GM18498 (cell line): ENCODE results near the gene RAB24.

Experiments used
- ATAC-seq: cut with Tn5 transposase; IDR thresholded peaks from one replicate; pipeline ENCODE4 v1.9.1; 2021; ENCODE audit warnings: mild to moderate bottlenecking, moderate library complexity; ENCODE audit not compliant: unreplicated experiment

RAB24 gene

DNA sequence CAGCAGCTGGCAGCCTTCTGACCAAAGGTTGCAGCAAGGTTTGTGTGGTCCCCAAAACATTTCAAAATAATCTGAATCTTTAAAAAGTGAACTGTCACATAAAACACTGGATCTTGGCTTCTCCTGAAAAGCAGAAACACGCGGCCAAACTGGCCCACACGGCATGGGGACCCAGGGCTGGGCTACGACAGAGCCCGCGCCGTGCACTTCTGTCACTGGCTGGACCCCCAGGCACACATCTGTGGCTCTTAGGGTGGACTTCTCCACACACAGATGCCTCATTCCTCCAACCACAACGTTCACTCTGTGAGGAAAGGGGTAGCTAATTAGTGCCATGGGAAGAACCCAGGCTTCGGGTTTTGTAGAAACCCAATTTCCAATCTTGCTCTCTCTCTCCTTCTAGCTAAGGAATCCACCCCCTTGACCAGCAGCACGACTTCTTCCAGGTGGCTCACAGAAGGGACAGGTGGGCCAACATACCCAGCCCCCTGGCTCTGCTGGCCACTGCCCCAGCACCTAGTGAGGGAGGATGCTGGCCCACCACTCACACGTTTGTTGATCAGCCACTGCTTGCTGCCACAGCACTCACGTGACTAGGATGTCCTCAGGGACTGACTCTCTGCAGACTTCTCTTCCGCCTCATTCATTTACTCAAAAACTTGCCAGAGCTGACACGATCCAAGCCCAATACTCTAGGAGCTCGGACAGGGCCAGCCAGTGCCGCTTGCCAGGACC, 30.1 kb upstream of the RAB24 start:
- ATAC-seq: no peak

DNA sequence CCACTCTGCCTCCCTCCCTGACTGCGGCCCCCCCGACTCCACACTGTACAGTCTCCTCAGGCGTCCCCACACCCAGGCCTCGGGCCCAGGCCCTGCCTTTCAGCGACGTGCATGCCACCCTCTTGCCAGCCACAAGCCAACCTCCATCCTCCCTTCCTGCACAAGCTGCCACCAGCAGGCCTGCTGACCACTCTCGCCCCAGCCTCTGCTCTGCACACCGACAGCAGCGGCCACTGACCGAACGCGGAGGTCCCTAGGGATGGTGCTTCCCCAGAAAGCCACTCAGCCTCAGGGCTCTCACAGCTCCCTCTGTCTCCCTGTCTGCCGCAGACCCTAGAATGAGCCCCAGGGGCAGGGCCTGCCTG, 29.4 kb upstream of the RAB24 start:
- no peak for ATAC-seq

DNA sequence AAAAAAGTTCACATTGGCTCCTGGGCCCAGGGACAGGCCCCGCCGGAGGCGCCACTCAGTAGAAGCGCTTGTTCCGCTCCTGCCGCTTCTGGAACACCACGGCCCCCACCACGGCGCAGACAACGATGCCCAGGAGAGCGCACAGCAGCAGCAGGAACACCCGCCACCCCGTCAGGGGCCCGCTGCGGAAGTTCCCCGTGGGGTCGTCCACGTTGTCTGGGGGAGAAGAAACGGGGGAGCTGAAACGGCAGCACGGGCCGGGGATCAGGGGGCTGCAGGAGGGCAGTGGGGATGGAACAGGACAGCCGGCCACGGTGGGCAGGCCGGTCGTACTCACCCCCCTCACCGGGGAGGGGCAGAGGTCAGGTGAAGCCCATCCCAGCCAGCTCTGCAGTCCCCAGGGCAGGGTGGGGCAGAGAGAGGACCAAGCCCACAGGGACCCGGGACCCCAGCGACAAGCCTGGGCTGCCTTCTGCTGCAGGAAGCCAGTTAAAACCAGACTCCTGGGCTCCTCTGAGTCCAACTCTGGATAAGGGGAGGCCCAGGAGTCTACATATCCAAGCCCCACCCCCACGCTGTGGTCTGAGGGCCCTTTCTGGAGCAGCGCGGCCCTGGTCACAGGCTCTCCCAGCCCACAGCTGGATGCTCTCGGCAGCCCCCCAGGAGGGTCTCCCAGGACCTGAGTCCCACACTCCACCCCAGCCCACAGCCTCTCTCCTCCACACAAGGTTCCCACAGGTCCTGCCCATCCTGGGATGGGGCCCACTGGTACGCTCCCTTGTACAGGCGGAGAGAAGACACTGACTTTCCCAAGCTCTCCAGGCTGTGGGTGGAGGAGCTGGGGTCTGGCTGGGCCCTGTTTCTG, 28.7 kb upstream of the RAB24 start:
- ATAC-seq: no peak

DNA sequence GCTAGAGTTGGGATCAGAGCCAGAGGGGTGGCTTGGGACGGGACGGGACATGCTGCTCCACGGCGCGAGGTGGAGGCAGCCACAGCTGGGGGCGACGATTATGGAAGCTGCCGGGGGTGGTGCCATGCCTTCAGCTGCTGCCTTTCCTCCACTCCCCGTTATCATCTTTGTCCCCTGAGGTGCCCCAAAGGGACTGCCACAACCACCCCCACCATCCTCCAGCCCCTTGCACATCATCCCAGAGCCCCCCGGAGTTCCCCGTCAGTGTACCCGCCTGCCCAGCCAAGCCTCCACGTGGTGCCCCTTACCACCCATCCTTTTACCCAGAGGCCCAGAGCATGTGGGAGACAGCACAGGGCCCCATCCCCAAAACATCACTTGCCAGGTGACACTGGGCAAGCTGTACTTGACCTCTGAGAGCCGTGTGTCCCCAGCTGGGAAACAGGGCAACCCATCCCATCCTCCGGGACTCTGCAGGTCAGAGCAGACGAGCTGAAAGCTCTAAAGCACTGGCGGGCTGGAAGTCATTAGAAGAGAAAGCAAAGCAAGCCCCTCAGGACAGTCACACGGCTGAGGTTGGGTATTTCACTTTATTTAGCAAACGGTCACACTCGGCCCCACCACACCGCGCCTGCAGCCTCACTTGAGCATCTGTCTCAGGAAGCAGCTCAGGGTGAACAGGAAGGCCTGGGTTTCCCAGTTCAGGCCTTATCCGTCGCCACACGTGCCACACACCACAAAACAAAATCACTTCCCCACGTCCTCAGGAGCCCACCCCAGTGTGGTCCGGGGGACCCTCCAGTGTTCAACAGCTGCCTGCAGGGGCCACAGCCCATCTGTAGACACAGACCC, 27.7 kb upstream of the RAB24 start:
- ATAC-seq: no peak

DNA sequence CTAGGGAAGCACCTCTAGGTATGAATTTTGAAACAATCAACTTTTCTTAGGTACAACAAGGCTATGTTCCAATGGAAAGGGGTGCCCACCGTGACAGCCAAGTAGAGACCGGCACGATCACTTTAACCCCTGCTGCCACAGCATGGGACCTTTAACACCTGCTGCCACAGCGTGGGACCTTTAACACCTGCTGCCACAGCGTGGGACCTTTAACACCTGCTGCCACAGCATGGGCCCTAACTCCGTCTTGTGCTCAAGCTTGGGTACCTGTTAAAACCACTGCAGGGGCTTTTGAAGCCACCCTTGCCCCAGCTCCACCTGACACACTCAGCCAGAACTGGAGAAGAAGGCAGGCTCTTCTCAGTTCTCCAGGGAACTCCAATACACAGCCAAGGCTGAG, 26.4 kb upstream of the RAB24 start:
- no peak for ATAC-seq

DNA sequence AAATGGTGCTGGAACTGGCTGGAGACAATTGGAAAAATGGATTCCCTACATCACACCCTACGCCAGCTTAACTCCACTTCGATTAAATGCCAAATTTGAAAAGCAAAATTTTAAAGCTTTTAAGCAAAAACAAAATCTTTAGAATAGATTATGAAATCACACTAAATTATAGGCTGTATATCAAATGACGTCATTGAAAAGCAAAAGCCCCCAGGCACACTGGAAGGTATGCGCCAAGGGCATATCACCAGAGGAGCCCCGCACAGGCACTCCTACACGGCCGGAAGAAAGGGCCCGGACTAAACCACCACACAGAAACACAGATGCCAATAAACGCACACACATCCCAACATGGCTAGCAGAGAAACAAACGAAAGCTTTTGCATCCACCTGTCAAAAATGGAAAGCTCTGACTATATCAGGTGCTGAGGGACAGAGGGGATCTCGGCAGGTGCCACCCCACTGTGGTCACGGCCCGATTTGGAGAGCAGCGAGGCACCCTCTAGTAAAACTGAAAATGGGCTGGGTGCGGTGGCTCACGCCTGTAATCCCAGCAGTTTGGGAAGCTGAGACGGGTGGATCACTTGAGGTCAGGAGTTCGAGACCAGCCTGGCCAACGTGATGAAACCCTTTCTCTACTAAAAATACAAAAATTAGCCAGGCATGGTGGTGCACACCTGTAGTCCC, 25.2 kb upstream of the RAB24 start:
- ATAC-seq: no peak

DNA sequence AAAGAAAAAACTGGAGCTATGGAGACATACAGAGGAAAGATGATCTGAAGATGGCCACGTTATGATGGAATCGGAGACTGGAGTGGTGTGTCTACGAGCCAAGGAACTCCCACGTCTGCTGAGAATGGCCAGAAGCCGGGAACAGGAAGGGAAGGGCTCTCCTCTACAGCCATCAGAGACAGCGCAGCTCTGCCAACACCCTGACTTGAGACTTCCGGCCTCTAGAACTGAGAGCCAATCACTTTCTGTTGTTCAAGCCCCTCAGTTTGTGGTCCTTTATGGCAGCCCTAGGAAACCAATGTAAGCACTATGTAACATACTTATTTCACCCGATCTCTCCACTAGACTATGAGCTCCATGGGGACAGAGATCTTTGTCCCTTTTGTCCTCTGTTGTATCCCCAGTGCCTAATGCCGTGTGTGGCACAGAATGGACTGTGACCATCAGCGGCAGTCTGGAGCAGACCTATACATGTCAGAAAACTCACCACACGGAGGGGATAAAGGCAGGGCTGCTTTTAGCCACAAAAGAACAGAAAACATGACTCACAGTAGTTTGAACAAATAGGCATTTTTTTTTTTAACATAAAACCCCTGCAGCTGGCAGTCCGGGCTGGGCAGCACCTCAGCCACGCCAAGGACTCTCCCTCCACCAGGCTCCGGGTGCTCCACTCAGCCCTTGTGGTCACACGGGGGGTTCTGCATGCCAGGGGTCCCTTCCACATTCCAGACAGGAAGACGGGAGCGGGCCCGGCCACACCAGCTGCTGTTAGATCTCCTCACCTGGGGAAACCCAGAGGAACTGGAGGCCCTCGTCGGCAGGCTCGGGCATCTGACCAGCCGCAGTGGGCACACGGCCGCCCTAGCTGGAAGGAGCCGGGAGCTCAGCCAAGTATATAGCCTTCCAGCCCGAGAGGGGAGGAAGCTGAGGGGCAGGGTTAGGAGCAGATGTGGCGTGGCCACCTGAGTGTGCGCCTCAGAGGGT, 24.3 kb upstream of the RAB24 start:
- ATAC-seq: no peak

DNA sequence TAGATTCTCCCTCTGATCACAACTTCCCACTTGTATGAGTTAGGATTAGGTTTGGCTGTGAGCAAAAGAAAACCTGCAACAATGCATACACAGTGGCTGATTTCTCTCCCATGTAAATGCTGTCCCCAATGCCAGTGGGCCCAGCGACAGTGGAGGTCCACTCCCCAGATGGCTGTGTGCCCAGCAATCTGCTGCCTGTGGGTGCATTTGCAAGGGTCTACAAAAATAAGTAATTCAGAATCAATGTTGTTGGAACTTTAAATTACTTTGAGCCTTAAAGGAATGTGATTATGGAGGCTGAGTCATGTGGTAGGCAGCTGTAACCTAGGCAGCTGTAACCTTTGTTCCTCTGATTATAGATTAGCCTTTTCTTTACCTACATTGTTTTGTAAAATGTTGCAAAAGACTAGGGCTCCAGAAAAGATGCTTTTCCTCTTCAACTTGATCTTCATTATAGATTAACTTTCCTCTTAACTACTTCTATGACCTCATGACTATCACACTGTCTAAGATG, 22.4 kb upstream of the RAB24 start:
- ATAC-seq: no peak

DNA sequence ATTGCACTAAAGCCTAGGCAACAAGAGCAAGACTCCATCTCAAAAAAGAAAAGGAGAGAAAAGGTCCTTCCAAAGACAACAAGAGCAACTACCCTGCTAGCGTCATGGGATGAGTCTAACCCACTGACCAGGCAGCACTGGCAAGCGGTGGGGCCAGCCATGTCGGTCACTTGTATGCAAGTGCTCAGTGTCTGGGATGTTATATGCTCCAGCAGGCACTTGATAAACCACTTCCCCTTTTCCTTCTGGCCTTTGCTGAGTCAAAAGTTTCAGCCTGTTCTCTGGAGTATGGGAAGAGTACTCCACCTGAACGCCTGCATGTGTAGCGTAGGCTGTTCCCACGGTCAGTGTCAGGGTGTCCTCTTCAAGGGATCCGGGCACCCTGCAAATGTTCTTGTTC, 17.4 kb upstream of the RAB24 start:
- ATAC-seq: no peak

DNA sequence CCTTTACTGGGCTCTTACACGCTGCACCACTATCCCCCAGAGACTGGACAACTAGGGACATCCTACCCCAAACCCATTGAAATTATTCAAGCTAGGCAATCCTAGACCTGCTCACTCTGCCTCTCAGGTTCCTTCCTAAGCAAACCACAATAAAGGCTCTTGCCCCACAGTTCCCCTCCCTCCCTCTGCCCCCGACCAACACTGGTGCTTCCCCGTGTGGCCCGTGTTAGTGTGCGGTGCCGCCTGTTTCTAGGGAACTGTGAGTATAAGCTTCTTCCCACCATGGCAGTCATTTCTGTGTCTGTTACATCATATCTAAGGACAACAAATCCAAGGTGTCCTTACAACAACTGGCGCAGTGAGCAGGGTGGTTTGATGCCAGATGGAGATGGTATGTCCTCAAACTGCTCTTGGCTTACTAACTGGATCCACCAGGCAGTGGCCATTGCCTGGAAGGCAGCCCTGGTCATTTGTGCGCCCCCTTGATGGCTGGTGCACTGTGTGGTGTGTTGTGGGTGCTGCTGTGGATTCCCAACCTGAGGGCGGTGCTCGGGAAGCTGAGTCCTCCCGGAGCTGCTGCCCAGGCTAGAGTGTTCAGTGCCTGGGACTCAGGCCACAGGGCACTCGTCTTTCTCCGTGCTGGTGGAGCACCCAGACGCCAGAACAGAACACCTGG, 16.5 kb upstream of the RAB24 start:
- no peak for ATAC-seq

DNA sequence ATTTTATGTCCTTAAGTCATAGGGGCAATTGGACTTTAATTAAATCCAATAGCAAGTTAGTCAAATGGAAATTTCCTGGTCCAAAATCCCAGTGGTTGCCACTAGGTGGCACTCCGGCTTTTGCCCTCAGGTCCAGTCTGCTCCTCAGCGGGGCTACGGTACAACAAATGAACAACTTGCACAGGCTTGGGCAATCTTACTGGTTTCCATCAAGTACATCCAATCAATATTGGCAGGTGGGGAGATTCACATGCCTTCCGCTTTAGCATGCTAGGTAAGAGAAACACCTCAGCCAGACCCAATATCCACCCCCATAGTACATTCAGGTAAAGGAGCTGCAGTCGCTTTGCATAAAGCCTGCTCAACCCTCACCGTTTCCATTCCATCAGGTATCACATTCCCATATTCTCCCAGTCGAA, 14.4 kb upstream of the RAB24 start:
- ATAC-seq: no peak

DNA sequence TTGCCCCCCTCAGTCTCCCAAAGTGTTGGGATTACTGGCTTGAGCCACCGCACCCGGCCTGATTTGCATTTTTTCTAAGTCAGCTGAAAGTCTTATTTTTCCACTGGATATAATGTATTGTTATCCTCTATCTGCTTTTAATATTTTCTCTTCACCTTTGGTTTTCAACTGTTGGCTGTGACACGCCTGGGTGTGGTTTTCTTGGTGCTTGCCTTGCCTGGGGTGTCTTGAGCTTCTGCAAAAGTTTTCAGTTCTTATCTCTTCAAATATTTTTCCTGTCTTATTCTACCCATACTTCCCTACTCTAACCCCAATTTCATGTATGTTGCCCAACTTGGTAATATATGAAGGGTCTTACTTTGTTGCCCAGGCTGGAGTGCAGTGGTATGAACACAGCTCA, 12.5 kb upstream of the RAB24 start:
- no peak for ATAC-seq

DNA sequence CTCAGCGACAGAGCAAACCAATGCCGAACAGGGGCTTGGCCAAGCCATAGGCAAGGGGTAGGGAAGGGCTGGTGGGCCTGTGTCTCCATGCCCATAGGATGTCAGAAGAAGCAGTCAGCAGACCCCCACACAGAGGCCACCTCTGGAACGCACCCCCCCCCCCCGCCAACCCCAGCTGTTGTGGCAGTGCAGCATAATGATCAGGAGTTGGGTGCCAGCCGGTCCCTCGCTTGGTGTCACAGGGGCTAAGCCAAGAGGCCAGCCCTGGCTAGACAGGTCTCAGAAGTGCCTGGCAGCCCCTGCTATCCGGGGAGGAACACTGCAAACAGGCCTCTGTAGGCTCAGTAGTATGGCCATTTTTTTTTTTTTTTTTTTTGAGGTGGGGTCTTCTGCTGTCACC, 11.9 kb upstream of the RAB24 start:
- no peak for ATAC-seq

DNA sequence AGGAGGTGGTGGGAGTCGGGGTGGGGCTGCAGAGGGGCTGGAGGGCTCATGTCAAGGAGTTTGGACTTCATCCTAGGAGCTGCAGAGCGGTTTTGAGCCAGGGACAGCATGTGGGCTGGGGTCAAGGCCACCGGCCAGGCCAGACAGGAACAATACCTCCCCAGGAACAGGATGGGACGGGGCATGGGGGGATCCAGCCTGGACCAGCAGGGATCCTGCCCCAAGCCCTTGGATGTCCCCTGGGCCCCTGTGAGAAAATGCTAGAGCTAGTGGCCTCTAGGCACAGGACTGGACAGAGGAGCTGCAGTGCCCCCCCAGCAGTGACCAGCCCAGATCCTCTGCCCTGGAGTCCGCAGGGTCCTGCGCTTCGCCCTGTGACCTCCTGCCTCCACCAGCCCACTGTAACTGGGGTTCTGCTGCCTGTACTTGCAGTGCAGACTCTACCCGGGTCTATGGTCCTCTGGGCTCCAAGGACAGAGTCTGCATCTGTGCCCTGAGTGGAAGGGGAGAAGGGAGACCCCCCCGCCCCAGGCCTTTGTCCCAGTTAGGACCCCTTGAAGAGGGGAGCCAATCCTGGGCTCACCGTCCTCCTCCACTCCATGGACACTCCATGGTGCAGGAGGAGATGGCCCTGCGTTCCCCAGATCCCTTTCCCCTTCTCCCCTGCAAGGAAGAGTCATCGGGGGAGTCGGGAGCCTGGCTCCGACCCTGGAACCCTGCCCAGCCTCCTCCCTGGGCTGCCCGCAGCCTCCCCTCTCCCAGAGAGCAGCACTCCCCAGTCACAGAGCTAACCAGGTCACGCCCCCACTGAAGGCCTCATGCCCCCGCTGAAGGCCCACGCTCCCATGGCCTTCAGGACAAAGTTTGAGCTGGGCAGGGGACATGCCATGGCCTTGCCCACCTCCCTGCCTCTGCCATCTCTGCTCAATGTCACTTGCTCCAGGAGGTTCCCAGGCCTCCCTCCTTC, 11.1 kb upstream of the RAB24 start:
- no peak for ATAC-seq

DNA sequence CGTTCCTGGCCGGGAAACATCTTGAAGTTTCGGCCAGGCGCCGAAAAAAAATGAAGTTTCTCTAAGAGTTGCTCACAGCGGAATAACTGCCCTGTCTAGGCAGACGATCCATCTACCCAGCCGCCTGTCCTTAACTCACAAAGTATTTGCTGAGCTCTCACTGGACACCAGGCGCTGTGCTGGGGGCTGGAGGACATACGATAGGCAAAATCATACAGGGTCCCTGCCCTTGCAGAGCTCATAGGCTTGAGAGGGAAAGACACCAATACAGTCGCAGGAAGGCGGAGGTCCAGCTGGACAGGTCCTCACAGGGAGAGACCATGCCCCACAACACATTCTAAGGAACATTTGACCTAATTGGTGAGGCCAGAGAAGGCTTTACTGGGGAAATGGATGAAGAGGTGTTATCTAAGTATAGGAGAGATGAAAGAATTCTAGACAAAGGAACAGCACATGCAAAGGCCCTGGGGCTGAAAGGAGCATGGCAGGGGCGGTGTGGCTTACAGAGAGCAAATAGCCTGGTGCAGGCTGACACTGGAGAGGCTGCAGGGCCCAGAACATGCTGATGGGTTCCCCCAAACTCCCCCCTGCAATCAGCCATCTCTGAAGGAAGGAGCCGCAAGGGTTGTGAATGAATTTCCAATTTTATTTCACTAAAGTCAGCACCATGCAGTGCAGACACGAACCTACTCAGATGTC, 10.2 kb upstream of the RAB24 start:
- no peak for ATAC-seq

DNA sequence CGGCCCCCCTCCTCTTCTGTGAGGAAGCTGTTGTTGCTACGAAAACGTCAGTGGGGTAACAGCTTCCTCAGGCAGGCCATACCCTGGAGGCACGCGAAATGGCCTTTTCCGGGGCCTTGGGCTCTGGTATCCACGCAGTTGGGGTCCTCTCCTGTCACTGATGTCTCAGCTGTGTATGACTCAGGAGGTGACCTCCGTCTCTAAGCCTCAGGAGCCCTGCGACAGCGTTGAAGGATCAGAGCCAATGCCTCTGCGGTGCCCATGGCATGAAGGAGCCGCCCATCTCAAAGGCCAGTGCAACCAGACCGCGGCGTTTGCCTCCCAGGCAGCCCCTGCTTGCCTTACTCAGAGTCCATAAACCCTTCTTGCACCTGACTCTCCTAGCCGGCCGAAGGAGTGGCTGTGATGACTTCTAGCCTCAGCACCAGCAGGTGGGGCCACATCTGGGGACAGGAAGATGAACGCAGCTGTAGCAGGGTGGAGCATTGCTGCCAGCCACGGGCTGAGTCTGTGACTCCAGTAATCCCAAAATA, 9.2 kb upstream of the RAB24 start:
- peak; percentile 18 for ATAC-seq
